ENCODE measurements around the gene C20orf173.
"Not testable (repeated sequence)": the region's sequence is repeated elsewhere in the genome, so short reads cannot be mapped to it uniquely, and the experiment has no call there.

The C20orf173 gene

GRCh38 chr20:35529552-35529951, at the start of gene C20orf173:
TSS of gene C20orf173 (minus strand) at chr20:35529652. CDS start at chr20:35529373, 279 bp downstream.
- no peak for DNase-seq

GRCh38 chr20:35579196-35579595, 49.7 kb upstream of the C20orf173 start:
- DNase-seq: no peak

- no peak for DNase-seq
These were observed 49.0 kb upstream of the C20orf173 start for GRCh38 chr20:35578469-35578868.

GRCh38 chr20:35576816-35577215, 47.4 kb upstream of the C20orf173 start:
- DNase-seq: no peak

- DNase-seq: no peak
These were observed 46.5 kb upstream of the C20orf173 start for GRCh38 chr20:35575958-35576357.

- DNase-seq: no peak
These were observed 43.4 kb upstream of the C20orf173 start for GRCh38 chr20:35572838-35573237.

GRCh38 chr20:35571555-35571954, 42.1 kb upstream of the C20orf173 start:
- no peak for DNase-seq

- DNase-seq: no peak
These were observed 39.2 kb upstream of the C20orf173 start for GRCh38 chr20:35568645-35569044.

- DNase-seq: no peak
These were observed 35.5 kb upstream of the C20orf173 start for GRCh38 chr20:35564905-35565304.

- no peak for DNase-seq
These were observed 34.4 kb upstream of the C20orf173 start for GRCh38 chr20:35563834-35564233.

GRCh38 chr20:35562541-35563110, 33.2 kb upstream of the C20orf173 start:
- no peak for DNase-seq

- no peak for DNase-seq
These were observed 32.2 kb upstream of the C20orf173 start for GRCh38 chr20:35561671-35562070.

GRCh38 chr20:35561268-35561667, 31.8 kb upstream of the C20orf173 start:
- peak; percentile 22 for DNase-seq

- DNase-seq: no peak
These were observed 31.1 kb upstream of the C20orf173 start for GRCh38 chr20:35560541-35560940.

GRCh38 chr20:35560105-35560511, 30.7 kb upstream of the C20orf173 start:
- DNase-seq: no peak

- DNase-seq: no peak
These were observed 29.7 kb upstream of the C20orf173 start for GRCh38 chr20:35559042-35559693.

- DNase-seq: no peak
These were observed 29.0 kb upstream of the C20orf173 start for GRCh38 chr20:35558451-35558850.

GRCh38 chr20:35556871-35557270, 27.4 kb upstream of the C20orf173 start:
- DNase-seq: no peak

- no peak for DNase-seq
These were observed 26.6 kb upstream of the C20orf173 start for GRCh38 chr20:35555951-35556645.

- DNase-seq: not testable (repeated sequence)
These were observed 26.0 kb upstream of the C20orf173 start for GRCh38 chr20:35555461-35555860.

- DNase-seq: no peak
These were observed 23.5 kb upstream of the C20orf173 start for GRCh38 chr20:35552914-35553313.

- DNase-seq: no peak
These were observed 22.1 kb upstream of the C20orf173 start for GRCh38 chr20:35551503-35551902.

GRCh38 chr20:35547329-35547728, 17.9 kb upstream of the C20orf173 start:
- no peak for DNase-seq

GRCh38 chr20:35546127-35546526, 16.7 kb upstream of the C20orf173 start:
- DNase-seq: no peak

All from CD4-positive, alpha-beta T cell treated with Interleukin-21 for 1 hour (primary cell).